ENCODE measurements around the gene CAPNS1.
"Not testable (repeated sequence)": the region's sequence is repeated elsewhere in the genome, so short reads cannot be mapped to it uniquely, and the experiment has no call there.

CAPNS1 gene

DNA sequence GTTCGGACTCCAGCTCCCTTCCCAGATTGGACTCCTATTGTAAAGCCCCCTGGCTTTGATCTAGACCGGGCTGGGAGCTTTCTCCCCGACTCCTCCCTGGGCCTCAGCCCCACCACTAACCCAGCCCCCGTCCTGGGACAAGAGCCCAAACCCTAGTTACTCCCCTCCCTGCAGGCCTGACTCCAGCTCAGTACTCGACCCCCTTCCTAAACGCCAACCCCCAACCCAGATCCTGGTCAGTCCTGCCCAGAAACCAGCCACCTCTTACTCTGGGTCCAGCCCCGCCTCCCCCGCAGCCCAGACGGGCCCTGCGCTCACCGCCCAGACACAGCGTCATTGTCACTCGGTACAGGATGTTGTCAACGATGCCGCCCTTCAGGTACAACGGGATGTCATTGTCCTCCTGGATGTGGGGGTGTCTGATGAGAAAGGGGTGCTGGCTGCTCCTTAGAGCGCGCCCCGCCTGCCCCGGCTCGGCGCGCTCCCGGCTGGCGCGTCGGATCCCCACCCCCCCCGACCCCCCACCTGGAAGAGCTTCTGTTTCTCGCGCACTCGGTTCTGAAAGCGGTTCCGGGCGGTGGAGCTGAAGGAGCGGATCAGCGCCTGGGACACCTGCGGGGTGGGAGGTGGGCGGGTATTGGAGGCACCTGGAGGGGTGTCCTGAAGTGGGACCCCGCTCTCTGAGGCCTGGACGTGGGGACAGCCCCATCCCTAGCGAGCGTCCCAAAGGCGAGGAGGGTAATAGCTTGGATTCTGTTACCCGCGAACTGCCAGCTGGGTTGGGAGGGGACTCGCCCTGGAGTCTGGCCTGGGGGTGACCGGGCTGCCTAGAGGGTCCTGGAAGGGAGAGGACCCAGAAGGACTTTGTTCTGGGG is 11.5 kb downstream of the CAPNS1 start:
- no peak for DNase-seq

DNA sequence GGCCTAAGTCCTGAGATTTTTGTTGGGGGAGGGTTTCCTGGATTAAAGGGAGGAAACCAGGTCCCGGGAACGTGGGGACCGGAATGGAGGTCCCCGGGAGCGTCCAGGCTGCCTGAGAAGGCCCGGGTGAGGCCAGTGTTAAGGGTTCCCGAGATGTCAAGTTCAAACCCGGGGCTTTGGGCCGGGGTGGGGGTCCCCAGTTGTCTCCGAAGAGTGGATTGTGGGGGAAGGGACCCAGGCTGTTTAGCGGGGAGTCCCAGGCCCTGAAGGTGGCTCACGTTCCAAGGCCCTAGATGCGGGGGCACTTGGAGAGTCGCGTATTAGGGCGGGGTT is 12.1 kb downstream of the CAPNS1 start:
- no peak for DNase-seq

DNA sequence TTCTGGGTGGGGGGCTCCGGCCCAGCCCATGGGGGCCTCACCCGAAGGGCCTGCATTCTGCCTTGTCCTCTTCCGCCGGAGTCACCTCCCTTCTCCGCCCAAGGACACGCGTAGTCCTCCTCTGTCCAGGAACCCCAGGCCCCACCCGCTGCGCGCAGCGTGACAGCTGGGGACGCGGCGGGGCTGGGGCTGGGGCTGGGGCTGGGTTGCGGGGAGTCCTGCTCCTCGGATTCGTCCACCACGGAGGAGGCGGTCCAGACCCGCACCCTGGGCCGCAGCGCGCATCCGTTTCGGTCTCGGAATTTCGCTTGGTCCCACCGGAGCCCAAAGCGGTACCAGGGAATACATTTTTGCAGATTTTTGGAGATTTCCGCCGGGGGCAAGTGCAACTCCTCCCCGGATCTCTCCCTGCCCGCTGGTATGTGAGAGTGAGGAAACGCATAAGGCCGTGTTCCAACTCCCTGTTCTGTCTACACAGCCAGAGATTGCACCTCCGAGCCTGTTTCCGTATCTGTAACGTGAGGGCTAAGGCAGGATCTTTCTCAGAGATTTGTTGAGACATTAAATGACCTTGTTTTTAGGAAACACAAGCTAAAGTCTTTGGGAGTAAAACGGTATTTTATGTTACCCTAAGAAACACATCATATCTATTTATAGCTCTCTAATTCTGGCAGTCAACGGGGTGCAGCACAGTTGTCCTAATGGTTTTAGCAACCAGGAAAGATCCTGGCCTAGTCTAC is 12.7 kb downstream of the CAPNS1 start, which contains the start of gene COX7A1:
Gene COX7A1 (minus strand): TSS at position 96 of the 740 bp plus-strand sequence. CDS start 40 bp downstream, at position 56.
- no peak for DNase-seq

DNA sequence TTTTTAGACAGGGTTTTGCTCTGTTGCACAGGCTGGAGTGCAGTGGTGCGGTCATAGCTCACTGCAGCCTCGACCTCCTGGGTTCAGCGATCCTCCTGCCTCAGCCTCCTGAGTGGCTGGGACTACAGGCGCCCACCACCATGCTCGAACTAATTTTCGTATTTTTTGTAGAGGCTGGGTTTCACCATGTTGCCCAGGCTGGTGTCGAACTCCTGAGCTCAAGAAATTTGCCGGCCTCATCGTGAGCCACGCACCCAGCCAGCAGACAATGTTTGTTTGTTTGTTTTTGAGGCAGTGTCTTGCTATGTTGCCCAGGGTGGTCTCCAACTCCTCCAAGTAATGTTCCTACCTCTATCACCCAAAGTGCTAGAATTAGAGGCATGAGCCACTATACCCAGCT is 13.3 kb downstream of the CAPNS1 start:
- no peak for DNase-seq

DNA sequence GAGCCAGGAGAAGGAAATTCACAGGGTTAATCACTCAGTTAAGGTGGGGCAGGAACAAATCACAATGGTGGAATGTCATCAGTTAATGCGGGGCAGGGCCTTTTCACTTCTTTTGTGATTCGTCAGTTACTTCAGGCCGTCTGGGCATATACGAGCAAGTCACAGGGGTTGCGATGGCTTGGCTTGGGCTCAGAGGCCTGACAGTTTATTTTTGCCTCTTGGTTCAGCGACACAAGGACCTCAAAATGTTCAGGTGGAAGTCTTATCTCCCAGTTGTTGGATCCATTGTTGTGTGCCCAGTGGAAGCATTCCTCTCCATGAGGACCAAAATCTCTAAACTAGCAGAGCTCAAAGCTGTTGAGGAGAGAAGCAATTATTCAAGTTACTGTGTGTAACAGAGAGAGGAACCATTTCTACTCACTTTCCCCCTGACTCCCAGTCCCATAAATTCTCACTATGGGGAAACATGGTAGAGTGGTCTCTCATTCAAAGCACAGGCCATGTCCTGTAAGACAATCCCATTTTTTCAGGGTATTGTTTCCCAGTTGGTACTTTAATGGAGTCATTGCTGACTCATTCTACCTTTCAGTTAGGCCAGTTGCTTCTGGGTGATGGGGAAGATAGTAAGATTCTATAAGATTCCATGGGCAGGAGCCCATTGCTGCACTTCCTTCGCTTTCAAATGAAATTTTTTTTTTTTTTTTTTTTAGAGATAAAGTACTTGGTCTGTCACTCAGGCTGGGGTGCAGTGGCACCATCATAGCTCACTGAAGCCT is 21.1 kb downstream of the CAPNS1 start:
- no peak for DNase-seq

DNA sequence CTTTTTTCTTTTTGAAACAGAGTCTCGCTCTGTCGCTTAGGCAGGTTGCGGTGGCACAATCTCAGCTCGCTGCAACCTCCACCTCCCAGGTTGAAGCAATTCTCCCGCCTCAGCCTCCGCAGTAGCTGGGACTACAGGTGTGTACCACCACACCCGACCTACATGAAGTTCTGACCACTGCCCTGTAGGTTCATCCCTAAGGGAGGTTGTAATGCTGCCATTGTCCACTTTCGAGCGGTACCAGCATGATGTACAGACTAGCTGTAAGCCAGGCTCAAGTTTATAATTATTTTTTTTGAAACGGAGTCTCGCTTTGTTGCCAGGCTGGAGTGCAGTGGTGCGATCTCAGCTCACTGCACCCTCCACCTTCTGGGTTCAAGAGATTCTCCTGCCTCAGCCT is 23.9 kb downstream of the CAPNS1 start:
- DNase-seq, result no peak

DNA sequence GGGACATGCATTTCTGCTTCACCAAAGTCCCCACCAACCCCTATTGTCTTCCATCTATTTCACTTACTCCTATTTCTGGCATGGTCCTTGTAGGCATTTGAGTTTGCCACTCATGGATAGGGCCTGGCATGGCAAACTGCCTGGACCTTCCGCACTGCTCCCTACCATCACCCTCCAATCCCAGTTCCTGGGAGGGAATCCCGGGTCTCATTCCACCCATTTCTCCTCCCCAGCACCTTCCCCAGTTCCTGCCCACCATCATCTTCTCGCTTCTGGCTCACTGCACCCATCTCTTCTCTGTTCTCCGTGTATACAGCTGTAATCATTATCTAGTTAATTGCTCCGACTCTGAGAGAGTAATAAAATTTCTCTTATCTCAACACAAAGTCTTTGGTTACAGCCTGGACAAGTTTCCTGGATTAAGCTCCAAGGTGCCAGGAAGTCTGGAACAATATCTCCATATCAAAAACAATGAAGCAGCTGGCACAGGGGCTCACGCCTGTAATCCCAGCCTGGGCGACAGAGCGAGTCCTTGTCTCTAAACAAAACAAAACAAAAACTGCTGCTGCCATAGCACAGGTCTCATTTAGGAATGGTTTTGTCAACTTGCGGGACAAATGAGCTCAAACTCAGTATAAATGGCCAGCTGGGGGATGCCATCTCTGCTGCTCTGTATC is 29.4 kb downstream of the CAPNS1 start:
- DNase-seq, result no peak

DNA sequence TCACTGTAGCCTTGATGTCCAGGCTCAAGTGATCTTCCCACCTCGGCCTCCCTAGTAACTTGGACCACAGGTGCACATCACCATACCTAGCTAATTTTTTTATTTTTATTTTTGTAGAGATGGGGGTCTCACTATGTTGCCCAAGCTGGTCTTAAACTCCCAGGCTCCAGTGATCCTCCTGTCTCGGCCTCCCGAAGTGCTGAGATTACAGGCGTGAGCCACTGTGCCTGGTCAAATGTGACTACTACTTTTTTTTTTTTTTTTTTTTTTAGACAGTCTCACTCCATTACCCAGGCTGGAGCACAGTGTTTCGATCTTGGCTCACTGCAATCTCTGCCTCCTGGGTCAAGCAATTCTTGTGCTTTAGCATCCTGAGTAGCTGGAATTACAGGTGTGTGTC is 33.0 kb downstream of the CAPNS1 start:
- no peak for DNase-seq

DNA sequence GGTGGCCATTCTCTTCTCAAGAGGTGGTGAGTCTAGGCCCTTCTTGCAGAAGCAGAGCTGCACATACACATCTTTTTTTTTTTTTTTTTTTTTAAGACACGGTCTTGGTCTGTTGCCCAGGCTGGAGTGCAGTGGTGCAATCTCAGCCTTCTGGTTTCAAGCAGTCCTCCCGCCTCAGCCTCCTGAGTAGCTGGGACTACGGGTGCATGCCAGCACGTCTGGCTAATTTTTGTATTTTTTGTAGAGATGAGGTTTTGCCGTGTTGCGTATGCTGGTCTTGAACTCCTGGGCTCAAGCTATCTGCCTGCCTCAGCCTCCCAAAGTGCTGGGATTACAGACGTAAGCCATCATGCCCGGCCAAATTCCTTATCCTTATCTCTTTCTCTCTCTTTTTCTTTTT is 34.0 kb downstream of the CAPNS1 start:
- not testable (repeated sequence) for DNase-seq

DNA sequence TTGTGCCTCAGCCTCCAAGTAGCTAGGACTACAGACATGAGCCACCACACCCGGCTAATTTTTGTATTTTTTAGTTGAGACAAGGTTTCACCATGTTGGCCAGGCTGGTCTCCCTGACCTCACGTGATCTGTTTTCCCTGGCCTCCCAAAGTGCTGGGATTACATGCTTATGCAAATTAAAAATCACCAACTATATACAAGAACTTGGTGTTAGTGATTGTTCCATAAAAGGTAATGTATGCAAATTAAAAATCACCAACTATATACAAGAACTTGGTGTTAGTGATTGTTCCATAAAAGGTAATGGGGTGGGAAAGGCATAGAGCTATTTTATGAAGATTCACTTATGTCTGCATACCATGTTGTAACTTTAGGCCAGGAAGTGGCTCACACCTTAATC is 39.2 kb downstream of the CAPNS1 start:
- not testable (repeated sequence) for DNase-seq

DNA sequence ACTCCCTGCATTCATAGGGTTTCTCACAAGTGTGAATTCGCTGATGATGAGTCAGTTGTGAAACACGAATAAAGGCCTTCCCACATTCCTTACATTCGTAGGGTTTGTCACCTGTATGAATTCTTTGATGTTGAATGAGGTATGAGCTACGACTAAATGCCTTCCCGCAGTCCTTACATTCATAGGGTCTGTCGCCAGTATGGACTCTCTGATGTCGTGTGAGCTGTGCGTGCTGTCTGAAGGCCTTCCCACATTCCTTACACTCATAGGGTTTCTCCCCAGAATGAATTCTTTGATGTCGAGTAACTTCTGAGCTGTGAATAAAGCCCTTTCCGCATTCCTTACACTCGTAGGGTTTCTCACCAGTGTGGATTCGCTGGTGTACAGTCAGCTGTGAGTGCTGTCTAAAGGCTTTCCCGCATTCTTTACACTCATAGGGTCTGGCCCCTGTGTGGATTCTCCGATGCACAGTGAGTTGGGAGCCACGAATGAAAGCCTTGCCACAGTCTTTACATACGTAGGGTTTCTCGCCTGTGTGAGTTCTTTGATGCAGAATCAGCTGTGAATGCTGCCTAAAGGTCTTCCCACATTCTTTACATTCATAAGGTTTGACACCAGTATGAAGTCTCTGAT is 42.9 kb downstream of the CAPNS1 start:
- no peak for DNase-seq

DNA sequence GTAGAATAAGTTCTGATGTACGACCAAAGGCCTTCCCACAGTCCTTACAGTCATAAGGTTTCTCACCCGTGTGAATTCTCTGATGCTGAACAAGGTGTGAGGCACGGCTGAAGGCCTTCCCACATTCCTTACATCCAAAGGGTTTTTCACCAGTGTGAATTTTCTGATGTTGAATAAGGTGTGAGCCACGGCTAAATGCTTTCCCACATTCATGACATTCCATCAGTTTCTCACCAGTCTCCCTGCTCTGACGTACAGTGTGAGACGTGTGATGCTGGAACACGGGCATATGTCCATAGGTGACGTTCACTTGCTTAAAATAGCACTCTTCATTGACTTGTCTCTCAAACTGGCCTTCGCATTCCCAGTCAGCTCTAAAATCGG is 43.4 kb downstream of the CAPNS1 start:
- no peak for DNase-seq

DNA sequence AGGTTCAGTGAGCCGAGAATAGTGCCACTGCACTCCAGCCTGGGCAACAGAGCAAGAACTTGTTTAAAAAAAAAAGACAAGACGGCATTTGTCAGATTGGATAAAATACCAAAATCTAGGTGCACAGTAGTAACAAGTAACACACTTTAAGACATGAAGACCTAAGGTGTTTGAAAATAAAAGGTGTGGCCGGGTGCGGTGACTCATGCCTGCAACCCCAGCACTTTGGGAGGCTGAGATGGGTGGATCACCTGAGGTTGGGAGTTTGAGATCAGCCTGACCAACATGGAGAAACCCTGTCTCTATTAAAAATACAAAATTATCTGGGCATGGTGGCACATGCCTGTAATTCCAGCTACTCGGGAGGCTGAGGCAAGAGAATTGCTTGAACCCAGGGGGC is 46.9 kb downstream of the CAPNS1 start:
- not testable (repeated sequence) for DNase-seq

DNA sequence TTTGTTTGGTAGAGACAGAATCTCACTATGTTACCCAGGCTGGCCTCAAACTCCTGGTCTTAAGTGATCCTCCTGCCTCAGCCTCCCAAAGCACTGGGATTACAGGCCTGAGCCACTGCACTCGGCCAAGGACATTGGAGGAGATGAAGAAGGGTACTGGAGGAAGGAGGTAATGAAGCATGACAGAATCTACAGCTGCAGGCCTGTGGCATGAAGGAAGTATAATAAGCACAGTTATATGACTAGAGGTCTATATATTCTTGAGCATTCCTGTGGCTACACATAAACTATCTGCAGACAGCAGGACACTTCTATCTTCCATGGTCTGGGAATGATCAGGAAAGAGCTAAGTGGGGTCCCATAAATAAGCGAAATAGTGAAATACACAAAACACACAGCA is 56.4 kb downstream of the CAPNS1 start:
- DNase-seq, result no peak

DNA sequence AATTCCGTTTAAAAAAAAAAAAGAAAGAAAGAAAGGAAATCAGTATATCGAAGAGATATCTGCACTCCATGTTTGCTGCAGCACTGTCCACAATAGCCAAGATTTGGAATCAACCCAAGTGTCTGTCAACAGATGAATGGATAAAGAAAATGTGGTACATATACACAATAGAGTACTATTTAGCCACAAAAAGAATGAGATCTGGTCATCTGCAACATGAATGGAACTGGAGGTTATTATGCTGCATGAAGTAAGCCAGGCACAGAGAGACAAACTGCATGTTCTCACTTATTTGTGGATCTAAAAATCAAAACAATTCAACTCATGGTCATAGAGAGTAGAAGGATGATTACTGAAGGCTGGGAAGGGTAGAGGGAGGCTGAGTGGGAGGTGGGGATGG is 58.3 kb downstream of the CAPNS1 start:
- no peak for DNase-seq

Measured in activated naive CD4-positive, alpha-beta T cell (primary cell).